Measurements from ENCODE around the gene ZNF787.

DNA sequence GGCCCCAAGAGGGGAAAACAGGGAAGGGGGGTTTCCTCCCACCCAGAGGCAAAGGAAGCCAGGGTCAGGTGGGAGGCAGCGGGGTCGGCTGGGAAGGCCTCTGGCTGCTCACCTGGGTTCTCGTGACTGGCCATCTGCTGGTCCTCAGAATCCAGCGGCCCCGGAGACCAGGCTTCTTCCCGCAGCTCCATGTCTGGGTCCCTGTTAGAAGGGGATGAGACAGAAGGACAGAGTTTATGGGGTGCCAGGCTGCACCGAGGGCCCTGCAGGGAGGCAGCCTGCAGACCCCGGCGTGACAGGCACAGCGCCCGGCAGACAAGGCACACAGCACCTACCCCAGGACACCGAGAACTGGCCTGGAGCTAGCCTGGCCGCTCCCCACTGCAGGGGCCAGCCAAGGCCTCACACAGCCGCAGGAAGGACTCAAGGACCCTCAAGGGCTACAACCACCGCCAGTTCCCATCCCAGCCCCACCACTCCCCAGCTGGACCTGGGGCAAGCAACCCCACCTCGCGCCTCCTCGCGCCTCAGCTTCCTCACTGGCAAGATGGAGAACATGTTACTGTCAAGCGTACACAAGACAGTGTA lies 18.0 kb downstream of the ZNF787 start:
- TF ChIP-seq, protein P1, sequence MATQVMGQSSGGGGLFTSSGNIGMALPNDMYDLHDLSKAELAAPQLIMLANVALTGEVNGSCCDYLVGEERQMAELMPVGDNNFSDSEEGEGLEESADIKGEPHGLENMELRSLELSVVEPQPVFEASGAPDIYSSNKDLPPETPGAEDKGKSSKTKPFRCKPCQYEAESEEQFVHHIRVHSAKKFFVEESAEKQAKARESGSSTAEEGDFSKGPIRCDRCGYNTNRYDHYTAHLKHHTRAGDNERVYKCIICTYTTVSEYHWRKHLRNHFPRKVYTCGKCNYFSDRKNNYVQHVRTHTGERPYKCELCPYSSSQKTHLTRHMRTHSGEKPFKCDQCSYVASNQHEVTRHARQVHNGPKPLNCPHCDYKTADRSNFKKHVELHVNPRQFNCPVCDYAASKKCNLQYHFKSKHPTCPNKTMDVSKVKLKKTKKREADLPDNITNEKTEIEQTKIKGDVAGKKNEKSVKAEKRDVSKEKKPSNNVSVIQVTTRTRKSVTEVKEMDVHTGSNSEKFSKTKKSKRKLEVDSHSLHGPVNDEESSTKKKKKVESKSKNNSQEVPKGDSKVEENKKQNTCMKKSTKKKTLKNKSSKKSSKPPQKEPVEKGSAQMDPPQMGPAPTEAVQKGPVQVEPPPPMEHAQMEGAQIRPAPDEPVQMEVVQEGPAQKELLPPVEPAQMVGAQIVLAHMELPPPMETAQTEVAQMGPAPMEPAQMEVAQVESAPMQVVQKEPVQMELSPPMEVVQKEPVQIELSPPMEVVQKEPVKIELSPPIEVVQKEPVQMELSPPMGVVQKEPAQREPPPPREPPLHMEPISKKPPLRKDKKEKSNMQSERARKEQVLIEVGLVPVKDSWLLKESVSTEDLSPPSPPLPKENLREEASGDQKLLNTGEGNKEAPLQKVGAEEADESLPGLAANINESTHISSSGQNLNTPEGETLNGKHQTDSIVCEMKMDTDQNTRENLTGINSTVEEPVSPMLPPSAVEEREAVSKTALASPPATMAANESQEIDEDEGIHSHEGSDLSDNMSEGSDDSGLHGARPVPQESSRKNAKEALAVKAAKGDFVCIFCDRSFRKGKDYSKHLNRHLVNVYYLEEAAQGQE (IDR thresholded peaks at IDR 0.05; ENCODE audit: insufficient replicate concordance, low read depth): no peak
- no peak for TF ChIP-seq POLR2AphosphoS5 (IDR thresholded peaks at IDR 0.05; ENCODE audit: low read depth)
- TF ChIP-seq, protein P2, sequence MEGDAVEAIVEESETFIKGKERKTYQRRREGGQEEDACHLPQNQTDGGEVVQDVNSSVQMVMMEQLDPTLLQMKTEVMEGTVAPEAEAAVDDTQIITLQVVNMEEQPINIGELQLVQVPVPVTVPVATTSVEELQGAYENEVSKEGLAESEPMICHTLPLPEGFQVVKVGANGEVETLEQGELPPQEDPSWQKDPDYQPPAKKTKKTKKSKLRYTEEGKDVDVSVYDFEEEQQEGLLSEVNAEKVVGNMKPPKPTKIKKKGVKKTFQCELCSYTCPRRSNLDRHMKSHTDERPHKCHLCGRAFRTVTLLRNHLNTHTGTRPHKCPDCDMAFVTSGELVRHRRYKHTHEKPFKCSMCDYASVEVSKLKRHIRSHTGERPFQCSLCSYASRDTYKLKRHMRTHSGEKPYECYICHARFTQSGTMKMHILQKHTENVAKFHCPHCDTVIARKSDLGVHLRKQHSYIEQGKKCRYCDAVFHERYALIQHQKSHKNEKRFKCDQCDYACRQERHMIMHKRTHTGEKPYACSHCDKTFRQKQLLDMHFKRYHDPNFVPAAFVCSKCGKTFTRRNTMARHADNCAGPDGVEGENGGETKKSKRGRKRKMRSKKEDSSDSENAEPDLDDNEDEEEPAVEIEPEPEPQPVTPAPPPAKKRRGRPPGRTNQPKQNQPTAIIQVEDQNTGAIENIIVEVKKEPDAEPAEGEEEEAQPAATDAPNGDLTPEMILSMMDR (IDR thresholded peaks at IDR 0.05; ENCODE audit: insufficient read depth, low read length): no peak
- TF ChIP-seq GABPA (IDR thresholded peaks at IDR 0.05; ENCODE audit: low read depth): no peak
- no peak for TF ChIP-seq SPI1 (IDR thresholded peaks at IDR 0.05; ENCODE audit: borderline replicate concordance, low read depth)
